ENCODE measurements around the gene CTDSPL. TPM values are rescaled to one million over a fixed set of nuclear protein-coding genes. Genes with fewer than 3 reads are reported as not detected.

Gene CTDSPL
- total RNA-seq, 6 donors from 2014 or later: 35.6 to 78.1 (median 55.5) TPM

DNA sequence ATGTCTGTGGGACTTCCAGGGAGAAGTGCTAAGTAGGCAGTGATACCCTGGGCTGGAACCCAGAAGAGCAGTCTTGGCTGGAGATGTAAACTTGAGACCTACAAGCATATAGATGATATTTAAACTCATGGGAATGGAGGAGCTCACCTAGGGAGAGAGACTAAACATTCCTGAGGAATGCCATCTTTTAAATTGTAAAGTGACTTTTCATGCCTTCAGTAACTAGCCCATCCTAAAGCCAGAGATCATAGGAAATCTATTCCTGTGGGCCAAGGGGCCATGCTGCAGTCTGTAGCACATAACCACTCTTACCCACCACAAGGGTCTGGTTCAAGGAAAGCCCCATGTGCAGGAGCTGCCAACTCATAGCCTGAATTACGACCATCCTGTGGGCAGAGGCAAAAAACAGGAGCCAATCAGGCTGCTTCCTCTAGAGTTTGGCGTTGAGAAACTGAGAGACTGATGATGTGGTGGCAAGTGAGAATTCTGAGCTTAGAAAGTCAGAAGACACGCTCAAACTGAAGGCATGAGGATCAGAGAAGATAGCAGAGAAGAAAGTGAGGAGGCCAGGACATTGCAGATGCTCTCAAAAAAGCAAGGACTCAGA, 37.5 kb downstream of the CTDSPL start:
- no peak for ATAC-seq (ENCODE audit: low FRiP score in 2 of 2)

DNA sequence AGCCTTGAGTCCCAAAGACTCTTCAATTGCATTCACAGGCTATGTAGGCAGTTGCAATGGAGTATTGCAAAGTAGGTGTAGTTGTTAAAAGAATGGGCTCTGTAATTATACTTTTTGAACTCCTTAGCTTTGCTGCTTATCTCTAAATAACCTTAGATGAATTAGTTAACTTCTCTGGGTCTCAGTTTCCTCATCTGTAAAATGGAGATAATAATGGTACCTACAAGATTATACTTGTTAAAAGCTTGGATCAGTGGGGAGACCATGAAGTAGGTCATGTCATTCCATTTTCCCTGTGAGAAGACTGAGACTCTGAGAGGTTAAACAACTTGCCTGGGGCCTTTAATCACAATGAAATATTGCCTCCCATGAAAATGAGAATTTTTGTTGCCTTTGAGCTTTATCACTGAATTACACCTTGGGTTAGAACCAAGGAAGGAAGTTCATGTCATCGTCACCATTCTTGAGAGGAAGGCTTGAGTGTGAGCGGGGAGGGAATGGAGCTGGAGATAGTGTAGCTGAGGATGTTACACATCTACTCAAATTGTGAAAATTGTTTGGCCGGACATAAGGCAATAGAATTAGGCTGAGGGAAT, 38.1 kb downstream of the CTDSPL start:
- 56 to 65% methylated on average over 3 of the region's 3 CpGs for WGBS, 2 donors
- DNase-seq: no peak
- Histone ChIP-seq H3K4me1 (peaks cover 11 to 56% (median 34%) of the 10 kb centered on the region in 4 donors), H3K27me3 (no peaks in the 10 kb centered on the region), H3K4me3 (no peak overlapping the region), H3K36me3 (no peaks in the 10 kb centered on the region), H3K27ac (peak overlapping the region in 1 of 4 donors; percentile 5), H3K9me3 (no peaks in the 10 kb centered on the region)
- no peak for TF ChIP-seq POLR2AphosphoS5 (IDR thresholded peaks at IDR 0.05)
- no peak for TF ChIP-seq POLR2A (IDR thresholded peaks at IDR 0.05)
- TF ChIP-seq, protein P1, sequence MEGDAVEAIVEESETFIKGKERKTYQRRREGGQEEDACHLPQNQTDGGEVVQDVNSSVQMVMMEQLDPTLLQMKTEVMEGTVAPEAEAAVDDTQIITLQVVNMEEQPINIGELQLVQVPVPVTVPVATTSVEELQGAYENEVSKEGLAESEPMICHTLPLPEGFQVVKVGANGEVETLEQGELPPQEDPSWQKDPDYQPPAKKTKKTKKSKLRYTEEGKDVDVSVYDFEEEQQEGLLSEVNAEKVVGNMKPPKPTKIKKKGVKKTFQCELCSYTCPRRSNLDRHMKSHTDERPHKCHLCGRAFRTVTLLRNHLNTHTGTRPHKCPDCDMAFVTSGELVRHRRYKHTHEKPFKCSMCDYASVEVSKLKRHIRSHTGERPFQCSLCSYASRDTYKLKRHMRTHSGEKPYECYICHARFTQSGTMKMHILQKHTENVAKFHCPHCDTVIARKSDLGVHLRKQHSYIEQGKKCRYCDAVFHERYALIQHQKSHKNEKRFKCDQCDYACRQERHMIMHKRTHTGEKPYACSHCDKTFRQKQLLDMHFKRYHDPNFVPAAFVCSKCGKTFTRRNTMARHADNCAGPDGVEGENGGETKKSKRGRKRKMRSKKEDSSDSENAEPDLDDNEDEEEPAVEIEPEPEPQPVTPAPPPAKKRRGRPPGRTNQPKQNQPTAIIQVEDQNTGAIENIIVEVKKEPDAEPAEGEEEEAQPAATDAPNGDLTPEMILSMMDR (IDR thresholded peaks at IDR 0.05): no peak
- no peak for TF ChIP-seq EP300 (IDR thresholded peaks at IDR 0.05)
- no peak for ATAC-seq (ENCODE audit: low FRiP score in 2 of 2)

More for the DNA sequence above, 37.5 kb downstream of the CTDSPL start:
- whole genome bisulfite sequencing, 2 donors: 67 to 71% methylated on average over 3 of the region's 3 CpGs
- Histone ChIP-seq H3K27me3 (no peaks in the 10 kb centered on the region), H3K4me3 (no peak overlapping the region), H3K27ac (peak overlapping the region in 1 of 4 donors; percentile 5), H3K36me3 (no peaks in the 10 kb centered on the region), H3K9me3 (no peaks in the 10 kb centered on the region), H3K4me1 (peaks cover 5 to 50% (median 29%) of the 10 kb centered on the region in 4 donors)
- no peak for TF ChIP-seq POLR2AphosphoS5 (IDR thresholded peaks at IDR 0.05)
- TF ChIP-seq POLR2A (IDR thresholded peaks at IDR 0.05): no peak
- TF ChIP-seq EP300 (IDR thresholded peaks at IDR 0.05): no peak
- DNase-seq: no peak

DNA sequence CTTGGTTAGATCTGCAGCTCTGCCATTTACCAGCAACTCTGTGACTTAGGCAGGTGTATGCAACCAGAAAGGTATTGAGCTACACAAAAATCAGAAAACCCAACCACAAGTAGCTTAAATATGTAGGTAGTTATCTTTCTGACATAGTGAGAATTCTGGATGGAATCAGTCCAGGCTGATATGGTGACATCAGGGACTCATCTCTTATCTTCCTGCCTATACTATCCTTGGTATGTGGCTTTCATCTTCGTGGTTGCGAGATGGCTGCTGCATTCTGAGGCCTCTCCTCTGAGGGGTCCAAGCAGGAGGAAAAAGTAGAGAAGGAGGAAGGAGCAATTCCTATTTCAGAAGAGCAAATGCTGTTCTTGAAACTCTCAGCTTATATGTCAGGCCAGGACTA, 40.0 kb downstream of the CTDSPL start:
- ATAC-seq (ENCODE audit: low FRiP score in 2 of 2) (no peak), DNase-seq (no peak)
- H3K36me3 ChIP-seq: no peaks in the 10 kb centered on the region
- no peaks in the 10 kb centered on the region for H3K27me3 ChIP-seq
- H3K4me1 ChIP-seq: peaks cover 27 to 66% (median 46%) of the 10 kb centered on the region in 4 donors
- no peak overlapping the region for H3K4me3 ChIP-seq
- H3K27ac ChIP-seq: peak overlapping the region in 1 of 4 donors; percentile 39
- TF ChIP-seq, protein P1 (IDR thresholded peaks at IDR 0.05): no peak
- TF ChIP-seq EP300 (IDR thresholded peaks at IDR 0.05): no peak
- TF ChIP-seq POLR2AphosphoS5 (IDR thresholded peaks at IDR 0.05): no peak
- TF ChIP-seq POLR2A (IDR thresholded peaks at IDR 0.05): no peak
- 69 to 76% methylated on average over 2 of the region's 2 CpGs for WGBS, 2 donors
- no peaks in the 10 kb centered on the region for H3K9me3 ChIP-seq

DNA sequence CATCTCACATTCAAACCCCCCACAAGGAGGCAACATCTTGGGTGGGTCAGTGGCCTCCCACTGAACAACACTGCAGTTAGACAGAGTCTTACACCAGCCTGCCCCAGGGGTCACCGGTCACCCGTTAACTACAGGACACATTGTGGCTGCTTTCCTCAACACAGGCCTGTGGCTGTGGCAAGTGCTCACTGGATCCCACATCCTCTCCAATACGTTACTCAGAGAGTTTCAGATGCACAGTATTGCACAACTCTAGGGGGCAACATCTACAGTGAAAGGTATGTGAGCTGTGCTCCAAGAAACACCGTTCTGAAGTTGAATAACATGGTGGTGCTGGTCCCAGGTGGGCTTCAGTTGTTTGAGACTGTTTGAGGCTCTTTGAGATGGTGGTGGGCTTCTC, 41.0 kb downstream of the CTDSPL start:
- no peak for TF ChIP-seq EP300 (IDR thresholded peaks at IDR 0.05)
- TF ChIP-seq POLR2AphosphoS5 (IDR thresholded peaks at IDR 0.05): no peak
- TF ChIP-seq, protein P1 (IDR thresholded peaks at IDR 0.05): no peak
- TF ChIP-seq POLR2A (IDR thresholded peaks at IDR 0.05): no peak
- WGBS, 2 donors: 69 to 72% methylated on average over 3 to 4 of the region's 4 CpGs
- ATAC-seq (ENCODE audit: low FRiP score in 2 of 2) (no peak), DNase-seq (no peak)
- no peaks in the 10 kb centered on the region for H3K9me3 ChIP-seq
- no peaks in the 10 kb centered on the region for H3K36me3 ChIP-seq
- no peak overlapping the region for H3K4me3 ChIP-seq
- no peaks in the 10 kb centered on the region for H3K27me3 ChIP-seq
- H3K27ac ChIP-seq: peak overlapping the region in 1 of 4 donors; percentile 32
- H3K4me1 ChIP-seq: peaks cover 35 to 64% (median 45%) of the 10 kb centered on the region in 4 donors

DNA sequence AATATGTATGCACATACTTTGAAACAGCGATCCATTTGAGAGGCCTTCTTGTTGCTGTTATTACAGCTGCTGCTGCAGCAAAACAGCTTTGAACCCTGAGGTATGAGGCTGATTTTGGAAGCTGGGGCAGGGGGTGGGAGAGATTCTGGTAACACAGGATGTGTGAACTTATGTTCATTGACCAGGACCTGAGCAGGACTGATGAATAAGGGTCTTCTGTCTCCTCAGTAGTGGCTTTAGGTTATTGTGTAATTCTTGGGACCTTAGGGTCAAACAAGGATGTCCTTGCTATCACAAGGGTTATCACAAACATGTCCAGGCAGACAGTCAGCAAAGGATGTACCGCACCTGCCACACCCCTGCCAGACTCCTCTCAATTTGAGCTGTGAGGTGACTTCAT, 41.6 kb downstream of the CTDSPL start:
- ATAC-seq (ENCODE audit: low FRiP score in 2 of 2): no peak
- no peak overlapping the region for H3K4me3 ChIP-seq
- no peaks in the 10 kb centered on the region for H3K36me3 ChIP-seq
- H3K27me3 ChIP-seq: no peaks in the 10 kb centered on the region
- TF ChIP-seq POLR2A (IDR thresholded peaks at IDR 0.05) (no peak), EP300 (IDR thresholded peaks at IDR 0.05) (no peak), POLR2AphosphoS5 (IDR thresholded peaks at IDR 0.05) (no peak)
- TF ChIP-seq, protein P1 (IDR thresholded peaks at IDR 0.05): no peak
- DNase-seq: no peak
- H3K4me1 ChIP-seq: peaks cover 32 to 63% (median 41%) of the 10 kb centered on the region in 4 donors
- WGBS, 2 donors: 64 to 95% methylated on average over 2 of the region's 2 CpGs
- H3K9me3 ChIP-seq: no peaks in the 10 kb centered on the region
- H3K27ac ChIP-seq: peak overlapping the region in 2 of 4 donors; percentile 5 to 79
